ENCODE measurements around the gene ATP8B3.

DNA sequence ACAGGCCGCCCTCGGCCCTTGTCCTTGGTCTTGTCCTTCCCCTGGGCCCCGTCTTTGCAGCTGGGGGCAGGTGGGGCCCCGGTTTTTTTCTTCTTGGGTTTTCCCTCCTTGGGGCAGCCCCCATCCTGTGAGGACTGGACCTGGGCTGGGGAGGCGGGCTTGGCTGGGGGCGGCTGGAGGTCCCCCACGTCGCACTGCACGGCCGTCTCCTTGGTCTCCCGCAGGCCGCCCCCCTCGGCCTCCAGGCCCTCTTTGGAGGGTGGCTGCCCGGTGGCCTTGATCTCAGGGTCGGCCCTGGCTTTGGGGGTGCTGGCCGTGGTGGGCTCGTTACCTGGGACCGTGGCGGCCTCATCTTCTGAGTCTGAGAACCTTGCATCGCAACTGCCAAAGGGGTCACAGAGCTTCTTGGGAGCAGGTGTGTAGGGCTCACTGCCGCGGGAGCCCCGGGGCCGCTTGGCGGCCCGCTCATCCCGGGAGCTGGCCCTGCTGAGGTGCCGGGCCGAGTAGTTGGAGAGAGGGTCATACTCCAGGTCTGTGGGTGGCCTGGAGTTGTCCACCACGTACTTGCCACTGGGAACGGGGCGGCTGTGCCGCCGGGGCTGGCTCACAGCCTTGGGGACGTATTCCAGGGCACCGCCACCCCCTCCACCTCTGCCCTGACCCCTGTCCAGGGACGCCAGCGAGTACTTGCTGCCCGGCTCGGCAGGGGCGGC is 15.6 kb upstream of the ATP8B3 start:
- TF ChIP-seq POLR2A (IDR thresholded peaks at IDR 0.05; ENCODE audit: low read depth, low read length) (no peak; the same call in 1 of the 2 replicates), SRF (IDR thresholded peaks at IDR 0.05; ENCODE audit: low read depth in 2 of 2, low read length in 2 of 2) (no peak), EZH2 (IDR thresholded peaks at IDR 0.05; ENCODE audit: borderline replicate concordance, control insufficient read depth, low read depth, low read length) (no peak)
- TF ChIP-seq, protein P1, sequence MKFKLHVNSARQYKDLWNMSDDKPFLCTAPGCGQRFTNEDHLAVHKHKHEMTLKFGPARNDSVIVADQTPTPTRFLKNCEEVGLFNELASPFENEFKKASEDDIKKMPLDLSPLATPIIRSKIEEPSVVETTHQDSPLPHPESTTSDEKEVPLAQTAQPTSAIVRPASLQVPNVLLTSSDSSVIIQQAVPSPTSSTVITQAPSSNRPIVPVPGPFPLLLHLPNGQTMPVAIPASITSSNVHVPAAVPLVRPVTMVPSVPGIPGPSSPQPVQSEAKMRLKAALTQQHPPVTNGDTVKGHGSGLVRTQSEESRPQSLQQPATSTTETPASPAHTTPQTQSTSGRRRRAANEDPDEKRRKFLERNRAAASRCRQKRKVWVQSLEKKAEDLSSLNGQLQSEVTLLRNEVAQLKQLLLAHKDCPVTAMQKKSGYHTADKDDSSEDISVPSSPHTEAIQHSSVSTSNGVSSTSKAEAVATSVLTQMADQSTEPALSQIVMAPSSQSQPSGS (IDR thresholded peaks at IDR 0.05; ENCODE audit: low read length), result no peak

All from GM12878 (cell line).